ENCODE measurements around the gene XCL1.

Gene XCL1

GRCh38 chr1:168585191-168585590 is 8.8 kb downstream of the XCL1 start:
- Histone ChIP-seq H3K79me2 (ENCODE audit: low read length) (no peaks in the 10 kb centered on the region), H3K36me3 (replicated peaks; ENCODE audit: insufficient read depth, low read length) (no peaks in the 10 kb centered on the region), H3K27ac (ENCODE audit: low read length) (no peak overlapping the region), H3K9ac (ENCODE audit: low read length) (no peak overlapping the region), H3K4me3 (ENCODE audit: low read length) (no peak overlapping the region), H3K9me2 (replicated peaks; ENCODE audit: insufficient read depth, low read length) (no peaks in the 10 kb centered on the region), H3K4me1 (ENCODE audit: low read length) (no peaks in the 10 kb centered on the region), H4K20me1 (ENCODE audit: insufficient read depth, low read length) (no peaks in the 10 kb centered on the region), H3F3A (ENCODE audit: insufficient read depth, low read length) (no peaks in the 10 kb centered on the region), H3K9me3 (replicated peaks; ENCODE audit: insufficient read depth, low read length) (no peaks in the 10 kb centered on the region), H3K27me3 (replicated peaks; ENCODE audit: insufficient read depth, low read length) (no peaks in the 10 kb centered on the region), H2AFZ (ENCODE audit: low read length) (no peak overlapping the region), H3K4me2 (ENCODE audit: low read depth, low read length) (no peak overlapping the region)
- no peak for DNase-seq
- TF ChIP-seq EZH2phosphoT487 (IDR thresholded peaks at IDR 0.05; ENCODE audit: low read length) (no peak), CTCF (IDR thresholded peaks at IDR 0.05; ENCODE audit: low read length) (no peak), EZH2 (optimal IDR thresholded peaks at IDR 0.05; ENCODE audit: low read depth, low read length) (no peak)

GRCh38 chr1:168585937-168586336 is 9.5 kb downstream of the XCL1 start:
- no peaks in the 10 kb centered on the region for H3F3A ChIP-seq (ENCODE audit: insufficient read depth, low read length)
- H3K9me2 ChIP-seq (replicated peaks; ENCODE audit: insufficient read depth, low read length), result no peaks in the 10 kb centered on the region
- H3K4me2 ChIP-seq (ENCODE audit: low read depth, low read length), result no peak overlapping the region
- H3K36me3 ChIP-seq (replicated peaks; ENCODE audit: insufficient read depth, low read length), result no peaks in the 10 kb centered on the region
- no peak overlapping the region for H3K4me3 ChIP-seq (ENCODE audit: low read length)
- H3K9me3 ChIP-seq (replicated peaks; ENCODE audit: insufficient read depth, low read length), result no peaks in the 10 kb centered on the region
- TF ChIP-seq EZH2 (optimal IDR thresholded peaks at IDR 0.05; ENCODE audit: low read depth, low read length) (no peak), CTCF (IDR thresholded peaks at IDR 0.05; ENCODE audit: low read length) (no peak), EZH2phosphoT487 (IDR thresholded peaks at IDR 0.05; ENCODE audit: low read length) (no peak)
- no peaks in the 10 kb centered on the region for H3K79me2 ChIP-seq (ENCODE audit: low read length)
- H3K27ac ChIP-seq (ENCODE audit: low read length), result no peak overlapping the region
- no peak overlapping the region for H2AFZ ChIP-seq (ENCODE audit: low read length)
- H4K20me1 ChIP-seq (ENCODE audit: insufficient read depth, low read length), result no peaks in the 10 kb centered on the region
- no peaks in the 10 kb centered on the region for H3K27me3 ChIP-seq (replicated peaks; ENCODE audit: insufficient read depth, low read length)
- no peak for DNase-seq
- no peak overlapping the region for H3K9ac ChIP-seq (ENCODE audit: low read length)
- no peaks in the 10 kb centered on the region for H3K4me1 ChIP-seq (ENCODE audit: low read length)

- Histone ChIP-seq H3K27ac (ENCODE audit: low read length) (no peak overlapping the region), H3K4me3 (ENCODE audit: low read length) (no peak overlapping the region), H3K27me3 (replicated peaks; ENCODE audit: insufficient read depth, low read length) (no peaks in the 10 kb centered on the region), H3K4me1 (ENCODE audit: low read length) (no peaks in the 10 kb centered on the region), H2AFZ (ENCODE audit: low read length) (no peak overlapping the region), H3K9ac (ENCODE audit: low read length) (no peak overlapping the region), H3K9me2 (replicated peaks; ENCODE audit: insufficient read depth, low read length) (no peaks in the 10 kb centered on the region), H3K9me3 (replicated peaks; ENCODE audit: insufficient read depth, low read length) (no peaks in the 10 kb centered on the region), H3K4me2 (ENCODE audit: low read depth, low read length) (no peak overlapping the region), H3K36me3 (replicated peaks; ENCODE audit: insufficient read depth, low read length) (no peaks in the 10 kb centered on the region), H3K79me2 (ENCODE audit: low read length) (no peaks in the 10 kb centered on the region), H4K20me1 (ENCODE audit: insufficient read depth, low read length) (no peaks in the 10 kb centered on the region), H3F3A (ENCODE audit: insufficient read depth, low read length) (no peaks in the 10 kb centered on the region)
- no peak for TF ChIP-seq EZH2phosphoT487 (IDR thresholded peaks at IDR 0.05; ENCODE audit: low read length)
- TF ChIP-seq EZH2 (optimal IDR thresholded peaks at IDR 0.05; ENCODE audit: low read depth, low read length), result no peak
- no peak for TF ChIP-seq CTCF (IDR thresholded peaks at IDR 0.05; ENCODE audit: low read length)
- no peak for DNase-seq
Observed at GRCh38 chr1:168589167-168589566, 12.8 kb downstream of the XCL1 start.

Measured in MM.1S (cell line).